Activated CD4-positive, alpha-beta memory T cell treated with anti-CD3 and anti-CD28 coated beads, Interleukin-2, amount 10 ng/mL, durations not matched to agents 7 days and 5 days (primary cell): ENCODE results near the gene SDK1. TPM values are rescaled to one million over a fixed set of nuclear protein-coding genes. Genes with fewer than 3 reads are reported as not detected.

Experiments
- CTCF ChIA-PET: fragments of 350-600 bp; sonication (Branson Sonifier 250); formaldehyde crosslinking; loops from one replicate; lab custom pipeline; 2021; ENCODE audit warnings: antibody characterized with exemption, inconsistent platforms; lab: Charles Lee
- POLR2A ChIA-PET: fragments of 350-600 bp; sonication (Branson Sonifier 250); formaldehyde crosslinking; loops from one replicate; lab custom pipeline; 2021; ENCODE audit warnings: antibody characterized with exemption; lab: Charles Lee
- DNase-seq: peaks from one replicate; pipeline ENCODE4 v3.0.0-alpha.2; 2020
- H3K27ac Mint-ChIP-seq: one replicate; pipeline ENCODE4 v1.8.0; 2021; ENCODE audit warnings: mild to moderate bottlenecking, mixed read lengths
- H3K27me3 Mint-ChIP-seq: one replicate; pipeline ENCODE4 v1.8.0; 2021; ENCODE audit warnings: mixed read lengths
- H3K36me3 Mint-ChIP-seq: one replicate; pipeline ENCODE4 v1.8.0; 2021; ENCODE audit warnings: low read depth, mixed read lengths
- H3K4me1 Mint-ChIP-seq: one replicate; pipeline ENCODE4 v1.8.0; 2021; ENCODE audit warnings: mixed read lengths
- H3K4me3 Mint-ChIP-seq: one replicate; pipeline ENCODE4 v1.8.0; 2021; ENCODE audit warnings: mild to moderate bottlenecking, mixed read lengths
- H3K9me3 Mint-ChIP-seq: one replicate; pipeline ENCODE4 v1.8.0; 2021; ENCODE audit warnings: mixed read lengths
- total RNA-seq, 2 experiments: library from RNA; stranded (reverse); gene quantifications; one replicate each; pipeline ENCODE4 v1.2.3, GENCODE V29; 2021

The SDK1 gene, protein sequence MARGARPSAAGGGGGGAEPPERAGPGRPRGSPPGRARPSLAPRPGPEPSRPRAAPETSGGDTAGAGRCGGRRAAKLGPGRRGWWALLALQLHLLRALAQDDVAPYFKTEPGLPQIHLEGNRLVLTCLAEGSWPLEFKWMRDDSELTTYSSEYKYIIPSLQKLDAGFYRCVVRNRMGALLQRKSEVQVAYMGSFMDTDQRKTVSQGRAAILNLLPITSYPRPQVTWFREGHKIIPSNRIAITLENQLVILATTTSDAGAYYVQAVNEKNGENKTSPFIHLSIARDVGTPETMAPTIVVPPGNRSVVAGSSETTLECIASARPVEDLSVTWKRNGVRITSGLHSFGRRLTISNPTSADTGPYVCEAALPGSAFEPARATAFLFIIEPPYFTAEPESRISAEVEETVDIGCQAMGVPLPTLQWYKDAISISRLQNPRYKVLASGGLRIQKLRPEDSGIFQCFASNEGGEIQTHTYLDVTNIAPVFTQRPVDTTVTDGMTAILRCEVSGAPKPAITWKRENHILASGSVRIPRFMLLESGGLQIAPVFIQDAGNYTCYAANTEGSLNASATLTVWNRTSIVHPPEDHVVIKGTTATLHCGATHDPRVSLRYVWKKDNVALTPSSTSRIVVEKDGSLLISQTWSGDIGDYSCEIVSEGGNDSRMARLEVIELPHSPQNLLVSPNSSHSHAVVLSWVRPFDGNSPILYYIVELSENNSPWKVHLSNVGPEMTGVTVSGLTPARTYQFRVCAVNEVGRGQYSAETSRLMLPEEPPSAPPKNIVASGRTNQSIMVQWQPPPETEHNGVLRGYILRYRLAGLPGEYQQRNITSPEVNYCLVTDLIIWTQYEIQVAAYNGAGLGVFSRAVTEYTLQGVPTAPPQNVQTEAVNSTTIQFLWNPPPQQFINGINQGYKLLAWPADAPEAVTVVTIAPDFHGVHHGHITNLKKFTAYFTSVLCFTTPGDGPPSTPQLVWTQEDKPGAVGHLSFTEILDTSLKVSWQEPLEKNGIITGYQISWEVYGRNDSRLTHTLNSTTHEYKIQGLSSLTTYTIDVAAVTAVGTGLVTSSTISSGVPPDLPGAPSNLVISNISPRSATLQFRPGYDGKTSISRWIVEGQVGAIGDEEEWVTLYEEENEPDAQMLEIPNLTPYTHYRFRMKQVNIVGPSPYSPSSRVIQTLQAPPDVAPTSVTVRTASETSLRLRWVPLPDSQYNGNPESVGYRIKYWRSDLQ (N-terminal part only)
- under 1 TPM; 0.03 to 0.05 TPM for total RNA-seq

DNA sequence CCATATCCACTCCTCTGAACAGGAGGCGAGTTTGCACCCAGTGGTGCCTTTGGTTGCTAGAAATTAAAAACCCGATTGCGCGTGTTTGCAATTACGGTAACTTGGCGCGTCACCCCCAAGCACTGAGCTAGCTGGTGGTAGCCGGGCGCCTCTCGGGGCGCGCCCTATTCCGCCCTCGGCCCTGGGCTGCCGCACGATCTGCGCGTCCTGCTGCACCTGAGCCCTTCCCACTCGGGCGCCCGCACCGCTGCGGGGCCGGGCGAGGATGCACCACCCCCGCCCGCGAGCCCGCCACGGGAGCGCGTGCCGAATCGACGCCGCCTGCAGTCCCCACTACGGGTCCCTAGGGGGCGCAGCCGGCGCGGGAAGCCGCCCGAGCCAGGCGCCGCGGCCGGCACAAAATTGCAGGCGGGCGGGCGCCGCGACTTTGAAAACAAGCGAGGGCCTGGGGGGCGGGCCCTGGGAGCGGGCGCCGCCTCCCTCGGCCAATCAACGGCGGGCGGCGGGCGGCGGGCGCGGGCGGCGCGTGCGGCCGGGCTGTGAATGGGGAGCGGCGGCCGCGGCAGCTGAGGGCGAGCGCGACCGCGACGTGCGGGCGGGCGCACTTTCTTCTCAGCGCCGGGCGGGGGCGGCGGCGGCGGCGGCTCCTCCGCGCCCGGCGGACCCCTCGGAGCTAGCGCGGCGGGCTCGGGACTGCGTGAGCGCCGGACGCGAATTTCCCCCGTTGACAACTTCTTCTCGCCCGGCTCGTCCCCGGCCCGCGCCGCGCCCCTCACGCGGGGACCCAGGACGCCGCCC, at the start of gene SDK1:
Gene SDK1, plus strand, starts transcription at position 602 of the 798 bp plus-strand sequence. CDS start 335 bp downstream, outside the sequence.
- CTCF ChIA-PET = interaction anchor here (0.7 to 2.2 kb wide), 4 partner anchors 322 to 597 kb away, joined by 3 to 10 read pairs (median 5); no protein-coding TSS in a partner anchor
- Mint-ChIP-seq H3K4me3 (no peak within 1 kb of the TSS), H3K36me3 (no peaks in the 10 kb centered on the region), H3K27ac (no peak within 1 kb of the TSS), H3K9me3 (no peaks in the 10 kb centered on the region), H3K27me3 (peaks cover 55% of the 10 kb centered on the region), H3K4me1 (peaks cover 10% of the 10 kb centered on the region)
- DNase-seq = peak; percentile 90
- POLR2A ChIA-PET = no interaction called here

DNA sequence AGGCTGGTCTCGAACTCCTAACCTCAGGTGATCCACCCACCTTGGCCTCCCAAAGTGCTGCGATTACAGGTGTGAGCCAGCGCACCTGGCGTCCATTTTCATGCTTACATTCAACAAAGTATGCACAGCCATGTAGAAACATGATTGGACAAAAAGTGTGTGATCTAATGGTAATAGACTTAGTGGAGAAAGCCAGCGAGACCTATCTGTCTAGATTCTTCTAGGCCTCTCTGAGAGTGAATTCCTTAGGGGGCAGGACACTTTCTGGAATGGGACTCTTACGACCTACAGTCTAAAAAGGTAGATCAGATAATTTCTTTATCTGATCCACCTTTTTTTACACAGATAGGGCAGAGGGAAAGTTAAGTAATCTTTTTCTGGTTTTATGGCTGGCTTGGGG, 46.3 kb upstream of the SDK1 start:
- ChIA-PET CTCF (no interaction called here), POLR2A (no interaction called here)
- H3K36me3 Mint-ChIP-seq = no peaks in the 10 kb centered on the region
- peaks cover 6% of the 10 kb centered on the region for H3K4me1 Mint-ChIP-seq
- peaks cover 22% of the 10 kb centered on the region for H3K27me3 Mint-ChIP-seq
- no peaks in the 10 kb centered on the region for H3K9me3 Mint-ChIP-seq
- DNase-seq = no peak
- no peak overlapping the region for H3K27ac Mint-ChIP-seq
- no peak overlapping the region for H3K4me3 Mint-ChIP-seq

DNA sequence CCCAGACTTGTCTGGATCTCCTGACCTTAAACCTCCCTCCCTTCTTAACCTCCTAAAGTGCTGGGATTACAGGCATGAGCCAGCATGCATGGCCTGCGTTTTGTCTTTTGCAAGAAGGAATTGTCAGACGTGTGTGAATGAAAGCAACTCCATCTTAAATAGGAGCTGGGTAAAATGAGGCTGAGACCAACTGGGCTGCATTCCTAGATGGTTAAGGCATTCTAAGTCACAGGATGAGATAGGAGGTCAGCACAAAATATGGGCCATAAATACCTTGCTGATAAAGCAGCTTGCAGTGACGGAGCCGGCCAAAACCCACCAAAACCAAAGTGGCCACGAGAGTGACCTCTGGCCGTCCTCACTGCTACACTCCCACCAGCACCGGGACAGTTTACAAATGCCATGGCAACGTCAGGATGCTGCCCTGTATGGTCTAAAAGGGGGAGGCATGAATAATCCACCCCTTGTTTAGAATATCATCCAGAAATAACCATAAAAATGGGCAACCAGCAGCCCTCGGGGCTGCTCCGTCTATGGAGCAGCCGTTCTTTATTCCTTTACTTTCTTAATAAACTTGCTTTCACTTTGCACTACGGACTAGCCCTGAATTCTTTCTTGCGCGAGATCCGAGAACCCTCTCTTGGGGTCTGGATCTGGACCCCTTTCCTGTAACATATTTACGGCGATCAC, 41.2 kb upstream of the SDK1 start:
- ChIA-PET CTCF (no interaction called here), POLR2A (no interaction called here)
- H3K9me3 Mint-ChIP-seq = no peaks in the 10 kb centered on the region
- DNase-seq = no peak
- H3K36me3 Mint-ChIP-seq = no peaks in the 10 kb centered on the region
- no peaks in the 10 kb centered on the region for H3K4me1 Mint-ChIP-seq
- H3K27me3 Mint-ChIP-seq = peaks cover 23% of the 10 kb centered on the region
- peak overlapping the region; percentile 52 for H3K4me3 Mint-ChIP-seq
- H3K27ac Mint-ChIP-seq = no peak overlapping the region

DNA sequence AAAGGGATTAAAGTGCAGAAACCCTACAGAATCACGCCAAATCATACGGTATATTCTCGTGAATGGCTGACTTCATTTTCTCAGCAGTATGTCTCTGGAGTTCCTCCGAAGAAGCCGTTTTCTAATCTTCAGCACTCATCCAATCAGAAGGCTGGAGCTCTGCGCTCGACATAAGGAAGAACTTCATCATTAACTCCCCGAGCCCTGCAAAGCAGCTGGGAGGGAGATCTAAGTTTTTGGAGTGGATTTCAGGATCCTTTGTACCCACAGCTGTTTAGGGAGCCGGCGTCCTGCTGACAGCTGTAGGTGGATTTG, 40.7 kb upstream of the SDK1 start:
- Mint-ChIP-seq H3K27ac (no peak overlapping the region), H3K4me3 (peak overlapping the region; percentile 52)

DNA sequence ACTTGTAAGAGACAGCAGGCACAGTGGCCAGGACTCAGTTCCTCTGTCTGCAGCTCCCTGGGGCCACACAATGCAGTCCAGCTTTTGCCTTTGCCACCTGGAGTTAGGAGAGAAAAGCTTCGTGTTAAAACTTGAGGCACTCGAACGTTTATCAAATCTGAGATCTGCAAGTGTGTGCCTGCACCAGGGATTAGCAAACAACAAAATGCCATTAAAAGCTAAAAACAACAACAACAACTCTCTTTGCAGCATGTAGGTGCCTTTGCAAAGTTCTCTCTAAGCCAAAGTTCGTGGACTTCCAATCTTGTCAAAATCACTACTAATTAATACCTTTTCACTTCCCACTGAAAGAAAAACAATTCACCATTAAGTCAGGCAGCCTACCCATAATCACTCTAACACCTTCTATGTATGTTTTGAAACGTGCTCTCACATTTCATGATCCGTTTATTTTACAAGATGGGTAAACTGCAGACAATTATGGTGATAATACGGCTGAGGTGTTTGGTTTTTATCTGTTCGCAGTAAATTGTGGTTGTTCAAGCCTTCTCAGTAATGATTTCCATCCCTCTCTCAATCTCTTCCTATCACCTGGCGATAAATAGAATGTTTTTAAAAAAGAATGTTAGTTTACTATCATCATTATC, 36.2 kb upstream of the SDK1 start:
- Mint-ChIP-seq H3K4me1 (no peaks in the 10 kb centered on the region), H3K9me3 (no peaks in the 10 kb centered on the region), H3K36me3 (no peaks in the 10 kb centered on the region), H3K4me3 (no peak overlapping the region), H3K27me3 (peaks cover 31% of the 10 kb centered on the region), H3K27ac (no peak overlapping the region)
- DNase-seq = no peak
- ChIA-PET POLR2A (no interaction called here), CTCF (interaction anchor here (1.1 kb wide), 1 partner anchor 48 kb away, joined by 3 read pairs; no protein-coding TSS in a partner anchor)

More for the DNA sequence above, 40.7 kb upstream of the SDK1 start:
- no peaks in the 10 kb centered on the region for H3K4me1 Mint-ChIP-seq
- ChIA-PET CTCF (no interaction called here), POLR2A (no interaction called here)
- no peak for DNase-seq
- H3K36me3 Mint-ChIP-seq = no peaks in the 10 kb centered on the region
- no peaks in the 10 kb centered on the region for H3K9me3 Mint-ChIP-seq
- H3K27me3 Mint-ChIP-seq = peaks cover 28% of the 10 kb centered on the region

DNA sequence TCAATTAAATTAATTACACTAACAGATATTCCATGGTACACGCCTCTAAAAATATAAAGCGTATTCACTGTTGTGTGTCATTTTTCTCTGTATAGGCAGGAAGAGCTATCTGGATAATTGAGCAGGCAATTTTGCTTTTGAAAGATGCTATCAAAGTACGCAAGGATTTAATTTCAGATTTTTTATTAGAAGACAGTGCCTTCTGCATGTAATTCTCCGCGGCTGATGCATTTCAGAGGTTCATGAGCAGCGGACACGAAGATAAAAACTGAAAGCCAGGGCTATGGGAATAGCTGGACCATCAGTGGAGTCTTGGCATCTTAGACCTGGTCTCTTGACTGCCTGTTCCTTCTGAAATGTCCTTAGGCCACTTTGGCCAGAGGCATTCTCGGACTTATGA, 35.7 kb upstream of the SDK1 start:
- no peak overlapping the region for H3K27ac Mint-ChIP-seq
- H3K36me3 Mint-ChIP-seq = no peaks in the 10 kb centered on the region
- CTCF ChIA-PET = interaction anchor here (1.1 kb wide), 1 partner anchor 47 kb away, joined by 3 read pairs; no protein-coding TSS in a partner anchor
- no peaks in the 10 kb centered on the region for H3K4me1 Mint-ChIP-seq
- H3K4me3 Mint-ChIP-seq = no peak overlapping the region
- no peak for DNase-seq
- no peaks in the 10 kb centered on the region for H3K9me3 Mint-ChIP-seq
- peaks cover 28% of the 10 kb centered on the region for H3K27me3 Mint-ChIP-seq
- POLR2A ChIA-PET = no interaction called here

DNA sequence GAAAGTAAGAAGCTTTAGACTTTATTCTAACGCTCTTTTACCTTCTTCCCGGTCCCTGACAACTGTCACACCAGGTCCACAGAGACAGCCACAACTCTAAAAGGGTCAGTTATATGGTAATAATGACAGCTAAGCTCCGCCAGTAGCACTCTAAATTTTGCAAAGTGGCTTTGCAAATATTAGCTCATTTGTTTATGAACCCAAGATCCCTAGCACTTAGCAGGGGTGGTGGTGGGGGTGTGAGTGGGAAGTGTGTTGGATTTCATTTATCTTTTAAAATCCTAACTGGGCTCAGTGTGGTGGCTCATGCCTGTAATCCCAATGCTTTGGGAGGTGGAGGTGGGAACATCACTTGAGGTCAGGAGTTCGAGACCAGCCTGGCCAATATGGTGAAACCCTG, 34.8 kb upstream of the SDK1 start:
- Mint-ChIP-seq H3K36me3 (no peaks in the 10 kb centered on the region), H3K27me3 (peaks cover 26% of the 10 kb centered on the region), H3K27ac (no peak overlapping the region), H3K9me3 (no peaks in the 10 kb centered on the region), H3K4me1 (no peaks in the 10 kb centered on the region), H3K4me3 (no peak overlapping the region)
- DNase-seq = no peak
- ChIA-PET POLR2A (no interaction called here), CTCF (no interaction called here)

DNA sequence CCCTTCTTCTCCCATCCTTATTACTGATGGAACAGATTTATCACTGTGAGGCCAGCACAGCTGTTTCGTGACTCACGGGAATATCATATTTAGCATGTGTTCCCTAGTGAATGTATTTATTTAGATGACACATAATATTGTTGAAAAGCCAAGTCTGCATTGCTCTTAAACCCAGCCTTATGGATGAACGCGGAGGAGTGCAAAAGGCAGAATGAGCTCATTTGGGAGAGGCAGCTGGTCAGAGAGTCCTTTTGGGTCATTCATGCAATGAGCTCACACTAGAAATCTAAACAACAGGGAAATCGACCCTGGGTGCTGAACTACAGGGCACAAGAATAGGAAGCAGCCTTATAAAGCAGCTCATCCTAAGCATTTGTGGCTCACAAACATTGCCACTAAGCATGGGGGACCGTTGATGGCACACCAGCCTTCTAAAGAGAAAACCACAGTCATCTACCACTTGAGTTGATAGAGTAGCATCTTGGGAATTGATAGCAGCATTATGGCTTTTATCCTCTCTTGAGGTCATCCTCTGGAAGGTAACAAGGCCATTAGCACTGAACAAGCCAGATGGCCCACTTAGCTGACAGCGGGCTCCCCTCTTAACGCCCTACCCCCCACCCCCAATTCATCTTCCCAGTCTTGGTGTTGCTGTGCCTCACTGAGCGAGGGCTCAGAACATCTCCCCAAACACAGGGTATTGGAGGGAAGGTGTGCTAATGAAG, 32.9 kb upstream of the SDK1 start:
- peaks cover 24% of the 10 kb centered on the region for H3K27me3 Mint-ChIP-seq
- H3K4me3 Mint-ChIP-seq = no peak overlapping the region
- ChIA-PET POLR2A (interaction anchor here (1.0 kb wide), 1 partner anchor 11 kb away, joined by 3 read pairs; no protein-coding TSS in a partner anchor), CTCF (no interaction called here)
- DNase-seq = no peak
- H3K9me3 Mint-ChIP-seq = no peaks in the 10 kb centered on the region
- no peaks in the 10 kb centered on the region for H3K36me3 Mint-ChIP-seq
- H3K27ac Mint-ChIP-seq = no peak overlapping the region
- H3K4me1 Mint-ChIP-seq = no peaks in the 10 kb centered on the region

DNA sequence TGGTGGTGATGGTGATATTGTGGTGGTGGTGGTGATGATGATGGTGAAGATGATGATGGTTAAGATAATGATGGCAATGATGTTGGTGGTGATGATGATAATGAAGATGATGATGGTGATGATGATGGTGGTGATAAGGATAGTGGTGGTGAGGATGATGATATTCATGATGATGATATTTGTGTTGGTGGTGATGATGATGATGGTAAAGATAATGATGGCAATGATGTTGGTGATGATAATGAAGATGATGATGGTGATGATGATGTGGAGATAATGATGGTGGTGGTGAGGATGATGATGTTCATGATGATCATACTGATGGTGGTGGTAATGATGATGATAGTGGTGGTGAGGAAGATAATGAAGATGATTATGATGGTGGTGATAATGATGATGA, 30.7 kb upstream of the SDK1 start:
- H3K4me3 Mint-ChIP-seq = no peak overlapping the region
- no peaks in the 10 kb centered on the region for H3K9me3 Mint-ChIP-seq
- H3K36me3 Mint-ChIP-seq = no peaks in the 10 kb centered on the region
- no peak overlapping the region for H3K27ac Mint-ChIP-seq
- ChIA-PET CTCF (no interaction called here), POLR2A (no interaction called here)
- no peak for DNase-seq
- H3K27me3 Mint-ChIP-seq = peaks cover 10% of the 10 kb centered on the region
- no peaks in the 10 kb centered on the region for H3K4me1 Mint-ChIP-seq

DNA sequence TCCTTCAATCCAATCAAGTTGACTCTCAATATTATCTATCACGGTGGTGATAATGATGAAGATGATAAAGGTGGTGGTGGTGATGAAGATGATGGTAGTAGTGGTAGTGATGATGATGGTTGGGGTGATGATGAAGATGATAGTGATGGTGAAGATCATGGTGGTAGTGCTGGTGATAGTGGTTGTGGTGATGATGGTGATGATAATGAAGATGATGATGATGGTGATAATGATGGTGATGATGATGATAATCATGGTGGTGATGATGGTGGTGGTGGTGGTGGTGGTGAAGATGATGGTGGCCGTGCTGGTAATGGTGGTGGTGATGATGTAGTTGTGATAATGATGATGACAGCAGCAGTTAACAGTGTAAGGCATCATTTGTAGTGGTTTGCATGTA, 29.8 kb upstream of the SDK1 start:
- no peaks in the 10 kb centered on the region for H3K36me3 Mint-ChIP-seq
- DNase-seq = no peak
- no peaks in the 10 kb centered on the region for H3K9me3 Mint-ChIP-seq
- H3K27ac Mint-ChIP-seq = no peak overlapping the region
- ChIA-PET POLR2A (no interaction called here), CTCF (no interaction called here)
- no peak overlapping the region for H3K4me3 Mint-ChIP-seq
- H3K27me3 Mint-ChIP-seq = peaks cover 10% of the 10 kb centered on the region
- no peaks in the 10 kb centered on the region for H3K4me1 Mint-ChIP-seq

DNA sequence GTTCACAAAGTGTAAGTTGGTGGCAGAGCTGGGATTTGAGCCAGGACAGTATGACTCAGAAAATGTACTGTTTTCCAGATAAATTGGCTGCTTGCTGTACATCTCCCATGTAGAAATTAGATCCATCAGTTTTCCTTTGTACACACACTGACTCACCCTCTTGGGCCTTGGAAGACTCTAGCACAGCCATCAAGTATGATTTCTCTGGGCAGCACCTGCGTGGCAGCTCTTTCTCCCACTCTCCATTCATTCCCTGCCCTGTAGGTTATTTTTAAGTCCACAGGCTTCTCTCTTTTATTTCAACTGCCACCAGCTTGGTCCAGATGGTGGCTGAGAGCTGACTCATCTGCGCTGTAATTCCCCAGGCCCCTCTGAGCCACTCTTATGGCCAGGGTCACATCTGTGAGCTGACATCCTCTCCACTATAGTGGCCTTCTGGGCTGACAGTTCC, 28.3 kb upstream of the SDK1 start:
- no peaks in the 10 kb centered on the region for H3K4me1 Mint-ChIP-seq
- ChIA-PET CTCF (no interaction called here), POLR2A (no interaction called here)
- DNase-seq = no peak
- H3K27me3 Mint-ChIP-seq = peaks cover 9% of the 10 kb centered on the region
- H3K27ac Mint-ChIP-seq = no peak overlapping the region
- H3K4me3 Mint-ChIP-seq = no peak overlapping the region
- H3K9me3 Mint-ChIP-seq = no peaks in the 10 kb centered on the region
- H3K36me3 Mint-ChIP-seq = no peaks in the 10 kb centered on the region
